RPMI8226 (cell line): ENCODE measurements around the gene WEE1.
"Not testable (repeated sequence)": the region's sequence is repeated elsewhere in the genome, so short reads cannot be mapped to it uniquely, and the experiment has no call there.

Experiments used
- DNase-seq: peaks from one replicate; pipeline ENCODE4 v3.0.0-alpha.2; 2015

WEE1 gene

DNA sequence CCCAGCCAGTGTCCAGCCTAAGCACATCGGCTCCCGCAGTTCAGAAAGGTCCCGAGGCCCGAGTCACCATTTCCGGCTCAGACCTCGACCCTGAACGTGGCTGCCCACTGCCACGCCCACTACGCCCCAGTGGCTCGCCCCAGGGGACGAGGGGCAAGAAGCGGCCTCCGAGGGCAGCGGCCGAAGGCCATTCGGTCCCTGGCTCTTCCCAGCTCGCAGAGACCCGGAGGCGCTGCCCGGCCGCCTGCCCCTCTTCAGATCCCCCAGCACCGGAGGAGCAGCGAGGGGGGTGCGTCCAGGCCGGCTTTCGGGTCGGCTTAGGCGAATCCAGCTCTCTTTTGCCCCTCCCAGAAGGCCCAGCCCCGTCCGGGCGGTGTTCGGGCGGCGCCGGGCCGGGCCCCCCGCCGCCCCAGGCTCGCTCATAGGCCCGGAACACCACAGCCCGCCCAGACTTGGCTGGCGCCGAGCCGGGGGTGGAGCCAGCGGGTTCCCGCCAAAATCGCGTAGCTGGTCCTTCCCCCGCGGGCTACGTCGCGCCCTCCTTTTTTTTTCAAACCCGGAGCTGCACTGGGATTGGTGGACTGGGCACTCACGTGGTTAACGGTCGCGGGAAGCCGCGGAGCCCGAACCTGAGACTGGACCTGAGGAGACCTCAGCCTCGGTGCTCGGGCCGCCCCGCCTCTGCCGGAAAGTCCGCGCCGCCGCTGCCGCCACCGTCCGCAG lies at the start of gene WEE1:
WEE1 (plus strand) TSS at position 619 of the 723 bp plus-strand sequence. CDS start 264 bp downstream, outside the sequence.
- DNase-seq: peak; percentile 95

DNA sequence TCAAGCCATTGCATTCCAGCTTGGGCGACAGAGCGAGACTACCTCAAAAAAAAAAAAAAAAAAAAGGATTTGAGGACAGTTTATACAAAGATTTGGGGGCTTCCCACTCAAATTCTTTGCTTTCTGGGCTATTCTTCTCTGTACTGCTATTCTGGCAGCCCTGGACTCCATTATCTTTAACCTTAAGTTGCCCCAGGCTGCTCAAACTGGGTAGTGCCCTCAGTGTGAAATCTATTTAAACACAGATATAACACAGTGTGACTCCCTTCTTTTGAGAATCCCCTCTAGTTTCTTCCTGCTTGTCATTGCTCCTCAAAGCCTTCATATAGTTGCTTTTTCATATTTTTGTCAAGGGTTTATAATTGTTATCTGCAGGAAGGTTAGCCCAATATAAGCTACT lies 49.5 kb upstream of the WEE1 start:
- DNase-seq: no peak

DNA sequence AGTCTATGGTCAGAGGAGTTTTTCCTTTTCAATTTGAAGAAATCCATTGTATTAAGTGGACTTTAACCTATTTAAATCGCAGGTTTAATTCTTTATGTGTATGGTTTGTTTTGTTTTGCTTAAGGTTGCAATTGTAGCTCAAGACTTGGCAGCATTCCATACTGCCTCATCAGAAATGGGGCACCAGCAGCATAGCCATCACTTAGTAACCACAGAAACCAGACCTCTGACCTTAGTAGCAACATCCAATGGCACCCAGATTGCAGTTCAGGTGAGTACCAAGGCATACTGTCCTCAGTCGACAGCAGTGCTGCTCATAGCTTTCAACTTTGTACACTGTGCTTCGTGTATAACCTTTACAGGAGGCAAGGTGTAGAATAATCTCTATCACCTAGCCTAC lies 48.4 kb upstream of the WEE1 start:
- peak; percentile 49 for DNase-seq

DNA sequence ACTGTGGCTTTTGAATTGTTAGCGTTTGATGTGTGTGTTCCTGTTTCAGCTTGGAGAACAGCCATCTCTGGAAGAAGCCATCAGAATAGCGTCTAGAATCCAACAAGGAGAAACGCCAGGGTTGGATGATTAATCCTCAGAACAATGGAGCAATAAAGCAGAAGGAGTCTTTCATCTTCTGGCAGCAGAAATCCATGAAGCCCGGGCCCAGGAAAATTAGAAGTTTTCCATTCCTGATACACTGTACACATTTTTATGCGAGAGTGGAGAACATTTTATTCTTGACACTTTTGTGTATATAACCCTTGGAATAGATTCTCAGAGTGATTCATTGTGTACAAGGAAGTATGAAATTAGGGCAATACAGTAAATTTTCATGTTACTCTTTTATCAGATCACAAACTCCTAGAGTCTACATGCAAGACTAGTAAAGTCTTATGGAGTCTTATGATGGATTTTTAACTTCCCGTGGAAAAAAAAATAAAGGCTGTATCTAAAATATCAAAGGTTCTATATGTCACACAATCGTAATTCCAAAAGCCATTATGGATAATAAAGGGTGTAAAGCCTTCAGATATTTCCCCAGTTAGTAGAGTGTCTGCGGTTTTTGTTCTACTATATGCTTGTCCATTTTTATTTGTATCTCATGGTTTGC lies 45.9 kb upstream of the WEE1 start:
- DNase-seq: no peak

DNA sequence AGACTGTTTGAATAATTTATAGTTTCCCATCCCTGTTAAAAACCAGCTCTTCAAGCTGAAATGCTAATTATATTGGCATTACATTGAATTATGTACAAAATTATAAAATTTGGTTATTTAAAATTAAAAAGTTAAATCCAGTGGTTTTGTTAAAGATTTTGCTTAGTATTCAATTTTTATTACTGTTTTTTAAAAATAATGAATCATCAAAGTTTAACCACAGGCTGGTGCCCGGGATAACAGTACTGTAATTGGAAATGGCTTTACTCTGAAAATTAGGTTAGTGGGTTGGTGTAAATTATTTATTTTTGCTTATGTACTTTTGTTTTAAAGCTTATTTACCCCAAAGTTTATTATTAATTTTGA lies 45.4 kb upstream of the WEE1 start:
- no peak for DNase-seq

DNA sequence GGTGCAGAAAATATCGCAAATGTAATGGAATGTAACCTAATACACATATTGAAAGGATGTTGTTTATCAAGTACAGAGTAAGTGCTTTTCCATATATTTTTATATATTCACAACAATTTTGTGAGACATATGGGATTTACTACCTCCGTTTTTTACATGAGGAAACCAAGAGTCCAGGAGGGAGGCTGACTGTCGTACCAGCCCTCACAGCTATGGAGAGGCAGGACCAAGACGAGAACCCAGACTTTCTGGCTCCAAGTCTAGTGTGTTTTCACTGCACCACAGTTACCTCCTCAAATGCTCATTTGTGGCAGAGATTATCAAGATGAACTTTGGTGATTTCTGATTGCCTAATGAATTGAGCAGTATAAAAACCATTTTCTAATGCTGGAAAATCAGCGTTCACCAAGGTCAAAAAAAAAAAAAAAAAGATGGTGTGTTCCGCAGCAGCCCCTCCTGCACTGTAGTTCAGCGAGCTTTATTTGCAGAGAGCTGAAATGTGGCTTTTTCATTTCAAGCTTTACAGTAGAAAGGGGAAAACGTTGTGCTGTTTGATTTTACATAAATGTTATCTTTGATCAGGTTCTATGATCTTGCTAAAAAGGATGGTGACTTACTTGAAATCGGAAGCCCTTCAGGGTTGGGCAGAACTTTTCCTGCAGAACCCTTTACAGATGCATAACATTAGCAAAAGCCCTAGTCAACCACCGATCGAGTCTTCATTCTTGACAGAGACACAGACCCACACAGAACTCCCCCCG lies 44.7 kb upstream of the WEE1 start:
- no peak for DNase-seq

DNA sequence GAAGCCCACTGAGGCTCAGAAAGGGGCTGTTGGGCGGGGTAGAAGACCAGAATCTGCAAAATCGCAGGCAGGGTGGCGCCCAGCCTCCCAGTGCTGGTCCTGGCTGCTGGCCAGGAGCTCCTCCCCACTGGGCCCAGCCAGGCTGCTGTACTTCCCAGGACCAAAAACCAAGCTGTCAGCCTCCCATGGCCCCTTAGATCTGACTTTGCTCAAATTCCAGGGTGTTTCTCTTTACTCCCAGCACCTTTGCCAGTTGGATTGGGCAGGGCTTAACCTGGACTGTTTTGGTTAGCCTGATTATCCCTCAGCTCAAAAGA lies 44.2 kb upstream of the WEE1 start:
- DNase-seq: no peak

DNA sequence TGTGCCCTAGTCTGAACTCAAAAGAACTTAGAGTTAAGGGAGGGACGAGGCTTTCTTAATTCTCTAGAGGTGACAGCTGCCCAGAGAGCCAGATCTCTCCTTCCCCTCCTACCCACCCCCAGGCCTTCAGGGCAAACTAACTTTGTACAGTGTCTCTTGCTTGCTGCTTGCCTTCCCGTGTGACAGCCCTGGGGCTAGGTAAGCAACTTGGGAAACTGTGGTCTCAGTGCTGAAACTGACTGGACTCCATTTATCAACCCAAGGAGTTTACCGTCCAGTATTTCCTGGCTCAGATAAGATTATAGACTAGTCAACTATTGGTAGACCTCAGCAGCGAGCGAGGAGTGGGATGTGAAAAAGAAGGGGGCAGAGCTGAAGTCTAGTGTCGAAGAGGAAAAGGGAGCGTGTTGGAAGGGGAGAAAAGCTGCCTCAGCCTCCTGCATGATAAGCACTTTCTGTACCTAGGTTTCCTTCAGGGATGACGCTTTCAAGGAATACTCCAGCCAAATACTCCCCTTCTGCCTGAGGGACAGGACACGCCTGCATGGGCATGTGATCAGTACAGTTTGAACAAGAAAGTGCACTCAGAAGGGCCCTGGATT lies 43.3 kb upstream of the WEE1 start:
- no peak for DNase-seq

DNA sequence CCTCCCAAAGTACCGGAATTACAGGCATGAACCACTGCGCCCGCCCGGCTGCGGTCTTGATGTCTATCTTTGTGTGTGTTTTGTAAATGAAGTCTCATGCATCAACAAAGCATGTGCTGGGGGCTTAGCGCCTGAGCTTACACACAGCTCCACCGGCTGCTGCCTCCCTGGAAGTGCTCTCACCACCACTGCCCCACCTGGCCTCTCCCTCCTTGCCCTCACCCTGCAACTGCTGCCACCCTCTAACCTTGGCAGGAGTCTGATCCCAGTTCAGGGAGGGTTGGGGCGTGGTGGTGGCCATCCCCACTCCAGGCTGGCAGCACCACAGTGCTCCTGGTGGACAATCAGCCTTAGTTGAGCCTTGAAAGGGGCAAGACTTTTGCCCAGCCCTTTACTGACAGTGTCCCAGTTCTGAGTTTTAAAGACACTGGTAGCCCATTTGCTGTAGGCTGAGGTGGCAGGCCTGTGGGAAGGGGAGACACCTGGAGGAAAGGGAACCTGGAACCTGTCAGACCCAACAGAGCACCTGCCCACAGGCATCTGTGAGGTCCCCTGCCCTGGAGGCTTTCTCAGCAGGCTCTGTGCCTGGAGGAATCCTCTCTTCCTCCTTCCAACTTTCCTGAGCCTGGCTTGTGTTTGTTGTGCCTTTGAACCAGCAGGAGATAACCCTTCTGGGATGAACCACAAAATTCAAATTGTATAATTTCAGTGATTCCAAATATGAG lies 42.4 kb upstream of the WEE1 start:
- no peak for DNase-seq

DNA sequence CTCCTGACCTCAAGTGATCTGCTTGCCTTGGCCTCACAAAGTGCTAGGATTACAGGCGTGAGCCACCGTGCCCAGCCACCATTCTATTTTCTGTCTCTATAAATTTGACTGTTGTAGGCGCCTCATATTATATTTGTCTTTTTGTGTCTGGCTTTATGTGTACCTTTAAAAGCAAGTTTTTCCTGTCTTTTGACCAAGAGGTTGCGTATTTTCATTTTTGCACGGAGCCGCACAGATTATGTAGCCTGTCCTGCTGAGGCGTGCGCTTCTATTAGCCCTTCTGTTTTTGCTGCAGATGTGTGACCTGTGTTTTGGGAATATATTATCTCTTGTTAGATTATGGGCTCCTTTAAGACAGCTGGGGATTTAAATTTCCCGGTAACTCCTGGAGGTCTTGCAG lies 40.4 kb upstream of the WEE1 start:
- DNase-seq: no peak

DNA sequence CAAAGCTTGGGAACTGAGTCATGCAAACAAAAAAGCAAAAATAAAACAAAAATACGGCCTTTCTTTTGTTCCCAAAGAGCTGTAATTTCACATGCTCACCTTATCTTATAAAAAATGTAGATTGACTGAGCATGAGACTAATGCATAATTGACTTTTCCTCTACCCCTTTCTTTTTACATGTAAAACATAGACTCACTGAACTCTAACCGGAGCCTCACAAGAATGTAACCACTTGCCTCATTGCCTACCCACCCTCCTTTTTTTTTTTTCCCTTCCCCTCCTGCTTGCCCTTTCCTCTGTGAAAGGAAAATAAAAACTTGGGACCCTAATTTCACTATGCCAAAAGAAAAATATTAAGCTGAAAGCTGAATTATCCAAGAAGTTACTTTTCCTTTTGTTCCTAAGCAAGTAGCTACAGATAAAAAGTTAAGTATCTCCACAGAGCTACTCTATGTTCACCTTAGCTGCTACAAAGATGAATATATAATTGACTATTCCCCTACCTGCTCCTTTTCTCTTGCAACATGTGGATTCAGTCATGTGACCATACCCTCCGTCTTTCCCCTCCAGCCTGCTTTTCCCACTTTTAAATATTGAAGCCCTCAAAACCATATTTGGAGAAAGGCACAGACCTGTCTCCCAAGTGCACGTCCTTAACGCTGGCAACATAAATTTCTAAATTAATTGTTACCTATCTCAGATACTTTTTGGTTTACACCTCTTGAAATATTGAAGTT lies 39.6 kb upstream of the WEE1 start:
- no peak for DNase-seq

DNA sequence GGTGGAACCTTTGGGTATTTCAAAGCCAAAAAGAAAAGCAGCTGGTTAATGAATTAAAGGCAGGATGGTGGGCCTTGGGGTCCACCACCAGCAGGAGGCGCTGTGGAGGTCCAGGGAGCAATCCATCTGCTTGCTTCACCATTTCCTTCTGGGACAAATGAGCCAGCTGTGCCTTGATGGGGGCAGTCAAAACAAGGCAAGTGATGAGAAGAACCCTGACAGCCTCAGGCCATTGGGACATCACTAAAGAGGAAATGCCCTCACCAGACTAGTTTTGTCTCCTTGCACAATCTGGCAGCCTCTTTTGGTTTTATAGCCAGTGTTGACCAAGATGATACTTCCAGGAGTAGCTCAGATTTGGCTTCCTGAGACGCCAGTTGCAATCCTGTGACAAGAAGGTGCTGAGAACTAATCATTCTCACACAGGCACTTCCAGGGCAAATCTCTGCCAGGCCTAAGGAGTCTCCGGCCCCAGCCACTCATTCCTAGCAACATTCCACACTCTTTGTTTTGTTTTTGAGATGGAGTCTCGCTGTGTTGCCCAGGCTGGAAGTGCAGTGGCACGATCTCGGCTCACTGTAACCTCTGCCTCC lies 38.2 kb upstream of the WEE1 start:
- peak; percentile 46 for DNase-seq

DNA sequence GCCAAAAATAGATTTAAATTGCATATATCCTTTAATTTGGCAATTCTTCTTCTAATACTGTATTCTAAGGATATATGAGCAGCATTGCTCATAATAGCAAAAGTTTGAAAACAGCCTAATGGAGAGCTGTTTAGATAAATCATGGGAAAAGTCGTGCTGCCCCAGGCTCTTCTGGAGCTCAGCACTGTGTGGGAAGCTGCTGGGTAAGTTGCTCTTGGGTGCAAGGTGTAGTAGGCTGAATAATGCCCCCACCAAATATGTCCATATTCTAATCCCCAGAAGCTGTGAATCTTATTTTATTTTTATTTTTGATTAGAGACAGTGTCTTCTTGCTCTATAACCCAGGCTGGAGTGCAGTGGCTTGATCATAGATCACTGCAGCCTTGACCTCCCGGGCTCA lies 34.9 kb upstream of the WEE1 start:
- DNase-seq: no peak

DNA sequence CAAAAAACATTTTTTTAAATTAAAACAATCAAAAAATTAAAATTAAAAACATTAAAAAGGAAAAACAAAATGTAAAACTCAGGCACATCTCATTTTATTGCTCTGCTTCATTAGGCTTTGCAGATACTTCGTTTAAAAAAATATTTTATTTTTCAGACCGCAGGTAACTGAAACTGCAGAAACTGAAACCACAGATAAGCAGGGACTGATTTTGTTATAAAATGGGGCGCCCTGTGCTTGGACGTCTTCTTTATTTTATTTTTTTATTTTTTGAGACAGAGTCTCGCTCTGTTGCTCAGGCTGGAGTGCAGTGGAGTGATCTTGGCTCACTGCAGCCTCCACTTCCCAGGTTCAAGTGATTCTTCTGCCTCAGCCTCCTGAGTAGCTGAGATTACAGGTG lies 24.3 kb upstream of the WEE1 start:
- not testable (repeated sequence) for DNase-seq

DNA sequence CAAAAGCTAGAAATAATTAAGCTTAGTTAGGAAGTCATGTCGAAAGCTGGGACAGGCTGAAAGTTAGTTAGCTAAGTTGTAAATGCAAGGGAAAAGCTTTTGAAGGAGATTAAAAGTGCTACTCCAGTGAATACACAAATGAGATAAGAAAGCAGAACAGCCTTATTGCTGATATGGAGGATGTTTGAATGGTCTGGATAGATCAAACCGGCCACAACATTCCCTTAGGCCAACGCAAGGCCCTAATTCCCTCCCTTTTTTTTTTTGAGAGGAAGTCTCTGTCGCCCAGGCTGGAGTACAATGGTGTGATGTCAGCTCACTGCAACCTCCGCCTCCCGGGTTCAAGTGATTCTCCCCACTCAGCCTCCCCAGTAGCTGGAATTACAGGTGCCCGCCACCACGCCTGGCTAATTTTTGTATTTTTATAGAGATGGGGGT lies 23.3 kb upstream of the WEE1 start:
- no peak for DNase-seq

DNA sequence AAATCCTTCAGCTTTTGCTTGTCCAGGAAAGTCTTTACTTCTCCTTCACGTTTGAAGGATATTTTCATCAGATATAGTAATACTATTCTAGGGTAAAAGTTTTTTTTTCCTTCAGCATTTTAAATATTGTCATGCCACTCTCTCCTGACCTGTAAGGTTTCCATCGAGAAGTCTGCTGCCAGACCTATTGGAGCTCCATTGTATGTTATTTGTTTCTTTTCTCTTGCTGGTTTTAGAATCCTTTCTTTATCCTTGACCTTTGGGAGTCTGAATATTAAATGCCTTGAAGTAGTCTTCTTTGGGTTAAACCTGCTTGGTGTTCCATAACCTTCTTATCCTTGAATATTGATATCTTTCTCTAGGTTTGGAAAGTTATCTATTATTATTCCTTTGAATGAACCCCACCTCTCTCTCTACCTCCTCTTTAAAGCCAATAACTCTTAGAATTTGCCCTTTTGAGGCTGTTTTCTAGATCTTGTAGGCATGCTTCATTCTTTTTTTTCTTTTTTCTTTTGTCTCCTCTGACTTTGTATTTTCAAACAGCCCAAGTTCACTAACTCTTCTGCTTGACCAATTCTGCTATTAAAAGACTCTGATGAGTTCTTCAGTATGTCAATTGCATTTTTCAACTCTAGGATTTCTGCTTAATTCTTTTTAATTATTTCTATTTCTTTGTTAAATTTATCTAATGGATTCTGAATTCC lies 12.0 kb upstream of the WEE1 start:
- DNase-seq: no peak

DNA sequence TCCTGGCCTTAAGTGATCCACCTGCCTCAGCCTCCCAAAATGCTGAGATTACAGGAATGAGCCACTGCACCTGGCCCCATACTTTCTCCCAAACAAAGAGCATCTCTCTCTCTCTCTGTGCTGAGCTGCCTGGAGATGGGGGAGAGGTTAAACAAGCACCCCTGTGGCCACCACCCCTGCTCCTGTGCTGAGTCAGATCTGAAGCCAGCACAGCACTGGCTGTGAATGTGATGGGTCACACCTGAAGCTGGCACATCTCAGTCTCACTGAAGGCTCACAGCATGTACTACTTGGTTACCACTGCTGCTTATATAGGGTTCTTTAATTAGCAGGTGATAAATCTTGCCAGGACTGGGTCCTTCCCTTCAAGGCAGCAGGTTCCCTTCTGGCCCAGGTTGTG lies 10.8 kb upstream of the WEE1 start:
- DNase-seq: no peak

DNA sequence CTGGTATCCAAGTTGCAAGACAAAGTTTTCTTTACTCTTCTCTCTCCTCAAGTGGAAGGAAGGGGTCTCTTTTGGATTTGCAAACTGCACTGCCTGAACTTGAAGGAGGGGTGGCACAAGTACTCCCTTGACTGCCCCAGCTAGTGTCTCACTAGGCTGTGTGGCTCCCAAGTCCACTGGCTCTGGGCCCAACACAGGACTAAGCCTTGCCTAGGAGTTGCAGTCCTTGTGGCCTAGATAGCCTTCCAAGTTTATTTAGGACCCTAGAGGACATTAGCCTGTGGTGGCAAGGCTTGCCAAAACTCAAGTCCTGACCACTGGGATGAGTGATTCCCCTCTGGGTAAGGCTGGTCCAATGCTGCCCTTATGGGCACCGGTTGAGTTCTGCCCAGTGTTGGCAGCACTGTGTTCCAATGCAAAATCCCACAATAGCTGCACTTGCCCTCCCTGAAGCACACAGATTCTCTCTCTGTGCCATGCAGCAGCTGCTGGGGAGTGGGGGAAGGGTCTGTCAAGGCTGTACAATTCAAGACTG lies 10.2 kb upstream of the WEE1 start:
- DNase-seq: no peak

DNA sequence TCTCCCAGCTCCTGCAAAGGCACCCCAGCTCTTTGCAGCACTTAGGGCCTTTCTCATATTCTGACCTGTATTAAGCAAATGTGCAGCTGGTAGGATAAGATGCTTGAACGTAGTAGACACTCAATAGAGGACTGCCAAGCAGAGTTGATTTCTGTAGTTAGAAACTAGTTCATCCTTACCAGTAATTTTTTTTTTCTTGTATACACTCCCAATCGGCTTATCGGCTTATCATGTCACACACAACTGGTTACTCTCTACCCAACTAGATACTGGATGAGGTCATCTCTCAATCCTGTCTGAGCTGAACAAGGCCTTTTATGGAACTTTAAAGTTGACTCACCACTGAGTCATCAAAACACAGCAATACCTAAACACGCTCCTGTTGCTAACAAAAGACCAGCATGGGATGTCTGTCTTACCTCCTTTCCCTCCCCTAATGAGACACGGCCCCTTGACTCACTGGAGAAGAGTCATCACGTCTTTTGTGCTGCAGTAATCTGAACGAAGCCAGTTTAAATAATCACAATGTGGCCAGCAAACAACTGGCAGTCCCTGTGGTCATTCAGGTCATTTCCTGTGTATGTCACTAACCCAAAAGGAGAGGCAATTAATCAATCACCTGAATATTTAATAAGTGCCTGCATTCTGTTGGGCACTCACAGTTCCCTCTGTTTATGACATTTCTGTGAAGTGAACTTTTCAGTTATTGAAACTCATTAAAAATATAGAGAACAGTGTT lies 7.5 kb upstream of the WEE1 start:
- no peak for DNase-seq

DNA sequence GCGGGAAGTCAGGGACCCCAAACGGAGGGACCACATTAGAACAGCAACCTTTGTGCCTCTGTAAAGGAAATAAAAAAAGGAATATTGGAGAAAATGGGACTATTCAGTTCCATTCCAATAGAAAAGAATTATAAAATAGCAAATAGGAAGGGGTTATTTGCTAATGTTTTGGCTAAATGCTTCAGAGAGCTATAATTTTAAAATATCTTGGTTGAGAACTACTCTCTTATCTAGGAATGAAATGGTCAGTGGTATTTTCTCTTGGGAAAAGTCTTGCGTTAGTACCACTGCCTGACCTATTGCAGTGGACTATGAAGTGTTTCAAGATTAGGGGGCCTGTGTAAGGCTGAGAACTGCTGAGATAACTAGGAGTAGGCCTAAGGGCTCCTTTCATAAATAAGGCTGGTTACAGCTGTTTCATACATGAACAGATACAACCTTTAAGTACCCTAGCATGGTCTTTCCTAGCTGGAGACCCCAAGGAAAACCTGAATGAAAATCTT lies 6.9 kb upstream of the WEE1 start:
- no peak for DNase-seq
